HK-2 (cell line): ENCODE measurements around the gene TGM1.
A peak's percentile ranks its signal among the peaks of the same experiment; 100 is the strongest.

Source experiments
- DNase-seq: peaks from one replicate; pipeline ENCODE4 v3.0.0-alpha.2; 2018; ENCODE audit not compliant: unreplicated experiment

Gene TGM1

GRCh38 chr14:24292118-24292807 lies 29.3 kb upstream of the TGM1 start:
- DNase-seq = no peak

GRCh38 chr14:24291446-24292117 lies 28.6 kb upstream of the TGM1 start:
- DNase-seq = no peak

- no peak for DNase-seq
These were observed 27.8 kb upstream of the TGM1 start for GRCh38 chr14:24290746-24291145.

GRCh38 chr14:24289649-24290280 lies 26.8 kb upstream of the TGM1 start:
- DNase-seq = no peak

GRCh38 chr14:24286996-24287395 lies 24.0 kb upstream of the TGM1 start:
- DNase-seq = no peak

- DNase-seq = no peak
These were observed 22.4 kb upstream of the TGM1 start for GRCh38 chr14:24285351-24285750.

- DNase-seq = no peak
These were observed 21.6 kb upstream of the TGM1 start for GRCh38 chr14:24284501-24285035.

GRCh38 chr14:24283796-24284460 lies 21.0 kb upstream of the TGM1 start:
- no peak for DNase-seq

- no peak for DNase-seq
These were observed 19.8 kb upstream of the TGM1 start for GRCh38 chr14:24282736-24283135.

- no peak for DNase-seq
These were observed 18.7 kb upstream of the TGM1 start for GRCh38 chr14:24281636-24282035.

- DNase-seq = no peak
These were observed 18.0 kb upstream of the TGM1 start for GRCh38 chr14:24280797-24281460.

GRCh38 chr14:24279301-24280186 lies 16.6 kb upstream of the TGM1 start:
- DNase-seq = peak; percentile 30

- DNase-seq = no peak
These were observed 15.4 kb upstream of the TGM1 start for GRCh38 chr14:24278424-24278823.

- no peak for DNase-seq
These were observed 14.8 kb upstream of the TGM1 start for GRCh38 chr14:24277606-24278321.

GRCh38 chr14:24277071-24277470 lies 14.1 kb upstream of the TGM1 start:
- DNase-seq = no peak

- no peak for DNase-seq
These were observed 11.1 kb upstream of the TGM1 start for GRCh38 chr14:24274101-24274543.

- DNase-seq = no peak
These were observed 10.5 kb upstream of the TGM1 start for GRCh38 chr14:24273422-24273998.

- no peak for DNase-seq
These were observed 9.5 kb upstream of the TGM1 start for GRCh38 chr14:24272467-24272866.

- DNase-seq = no peak
These were observed 8.9 kb upstream of the TGM1 start for GRCh38 chr14:24271834-24272263.
